HG03066 (cell line): ENCODE results near the gene UBAC1.
"Not testable (repeated sequence)": the region's sequence is repeated elsewhere in the genome, so short reads cannot be mapped to it uniquely, and the experiment has no call there.

Experiments
- ATAC-seq: cut with Tn5 transposase; IDR thresholded peaks from one replicate; pipeline ENCODE4 v1.9.1; 2021; ENCODE audit warnings: low read depth; ENCODE audit not compliant: unreplicated experiment

The UBAC1 gene

GRCh38 chr9:135961811-135962695 is 880 bp upstream of the UBAC1 start:
- ATAC-seq = no peak

GRCh38 chr9:135960411-135961276 is 529 bp downstream of the UBAC1 start:
- peak; percentile 21 for ATAC-seq

- ATAC-seq = no peak
Measured at GRCh38 chr9:135959814-135960213, 1.4 kb downstream of the UBAC1 start.

- ATAC-seq = no peak
Measured at GRCh38 chr9:135958485-135958884, 2.7 kb downstream of the UBAC1 start.

- no peak for ATAC-seq
Measured at GRCh38 chr9:135957431-135957830, 3.7 kb downstream of the UBAC1 start.

- ATAC-seq = no peak
Measured at GRCh38 chr9:135956802-135957174, 4.4 kb downstream of the UBAC1 start.

- ATAC-seq = no peak
Measured at GRCh38 chr9:135955934-135956801, 5.0 kb downstream of the UBAC1 start.

GRCh38 chr9:135952664-135953206 is 8.4 kb downstream of the UBAC1 start:
- no peak for ATAC-seq

- no peak for ATAC-seq
Measured at GRCh38 chr9:135951889-135952663, 9.1 kb downstream of the UBAC1 start.

- ATAC-seq = not testable (repeated sequence)
Measured at GRCh38 chr9:135951310-135951709, 9.9 kb downstream of the UBAC1 start.

- not testable (repeated sequence) for ATAC-seq
Measured at GRCh38 chr9:135950841-135951240, 10.3 kb downstream of the UBAC1 start.

GRCh38 chr9:135950135-135950682 is 11.0 kb downstream of the UBAC1 start:
- ATAC-seq = no peak

- ATAC-seq = no peak
Measured at GRCh38 chr9:135949501-135950134, 11.6 kb downstream of the UBAC1 start.

GRCh38 chr9:135948968-135949367 is 12.2 kb downstream of the UBAC1 start:
- ATAC-seq = no peak

- no peak for ATAC-seq
Measured at GRCh38 chr9:135948446-135948845, 12.7 kb downstream of the UBAC1 start.

GRCh38 chr9:135947582-135947981 is 13.6 kb downstream of the UBAC1 start:
- ATAC-seq = no peak

GRCh38 chr9:135947105-135947504 is 14.1 kb downstream of the UBAC1 start:
- not testable (repeated sequence) for ATAC-seq

- no peak for ATAC-seq
Measured at GRCh38 chr9:135946392-135946994, 14.7 kb downstream of the UBAC1 start.
